Measurements from ENCODE around the gene WIPF1.
"Not testable (repeated sequence)": the region's sequence is repeated elsewhere in the genome, so short reads cannot be mapped to it uniquely, and the experiment has no call there.

WIPF1 gene

DNA sequence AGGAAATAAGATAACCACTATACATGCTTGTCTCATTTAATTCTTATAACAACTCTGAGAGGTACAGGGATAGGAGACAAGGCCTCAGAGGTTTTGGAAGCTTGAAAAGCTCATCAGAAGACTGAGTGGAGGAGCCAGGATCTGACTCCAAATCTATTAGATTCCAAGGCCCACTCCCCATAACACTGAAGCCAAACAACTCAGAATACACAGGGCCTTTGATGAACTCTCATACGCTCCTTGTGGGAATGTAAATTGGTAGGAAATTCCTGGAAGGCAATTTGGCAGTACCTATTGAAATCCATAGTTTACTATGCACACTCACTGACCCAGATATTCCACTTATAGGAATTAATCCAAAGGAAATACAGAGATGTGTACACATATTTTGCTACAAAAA, 27.9 kb downstream of the WIPF1 start:
- DNase-seq = no peak

DNA sequence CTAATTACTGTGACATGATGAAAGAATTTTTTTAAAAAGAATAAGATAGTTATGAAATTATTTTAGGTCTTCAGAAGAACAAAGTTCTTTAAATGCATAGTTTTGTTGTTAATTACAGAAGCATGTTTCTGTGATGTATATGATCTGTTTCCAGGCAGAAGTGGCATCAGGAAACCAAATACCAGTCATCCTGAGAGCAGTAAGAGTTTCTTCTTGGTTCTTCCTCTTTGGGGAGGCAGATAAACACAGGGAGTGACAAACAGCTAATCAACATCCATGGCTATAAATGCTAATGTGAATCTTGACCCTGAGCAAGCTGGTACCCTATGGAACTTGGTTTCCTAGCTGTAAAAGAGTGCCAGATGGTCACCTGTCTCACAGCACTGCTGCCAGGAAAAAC, 29.2 kb downstream of the WIPF1 start:
- DNase-seq = no peak

DNA sequence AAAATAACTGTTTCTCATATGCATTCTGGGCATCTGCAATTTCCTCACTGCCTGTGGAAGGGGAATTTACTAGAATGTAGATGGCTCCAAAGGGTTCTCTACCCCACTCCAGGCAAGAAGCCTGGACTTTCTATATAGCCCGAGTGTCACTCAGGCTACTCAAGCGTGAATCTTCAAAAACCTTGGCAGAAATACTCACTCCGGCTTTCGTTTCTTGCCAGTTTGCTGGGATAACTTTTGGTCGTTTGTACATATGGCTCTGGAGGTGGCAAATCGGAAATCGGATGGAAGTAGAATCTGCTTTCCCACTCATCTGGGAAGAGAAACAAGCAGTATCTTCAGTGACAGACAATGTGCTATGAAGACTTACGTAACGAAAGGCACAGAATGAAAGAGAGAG, 30.7 kb downstream of the WIPF1 start:
- DNase-seq = no peak

DNA sequence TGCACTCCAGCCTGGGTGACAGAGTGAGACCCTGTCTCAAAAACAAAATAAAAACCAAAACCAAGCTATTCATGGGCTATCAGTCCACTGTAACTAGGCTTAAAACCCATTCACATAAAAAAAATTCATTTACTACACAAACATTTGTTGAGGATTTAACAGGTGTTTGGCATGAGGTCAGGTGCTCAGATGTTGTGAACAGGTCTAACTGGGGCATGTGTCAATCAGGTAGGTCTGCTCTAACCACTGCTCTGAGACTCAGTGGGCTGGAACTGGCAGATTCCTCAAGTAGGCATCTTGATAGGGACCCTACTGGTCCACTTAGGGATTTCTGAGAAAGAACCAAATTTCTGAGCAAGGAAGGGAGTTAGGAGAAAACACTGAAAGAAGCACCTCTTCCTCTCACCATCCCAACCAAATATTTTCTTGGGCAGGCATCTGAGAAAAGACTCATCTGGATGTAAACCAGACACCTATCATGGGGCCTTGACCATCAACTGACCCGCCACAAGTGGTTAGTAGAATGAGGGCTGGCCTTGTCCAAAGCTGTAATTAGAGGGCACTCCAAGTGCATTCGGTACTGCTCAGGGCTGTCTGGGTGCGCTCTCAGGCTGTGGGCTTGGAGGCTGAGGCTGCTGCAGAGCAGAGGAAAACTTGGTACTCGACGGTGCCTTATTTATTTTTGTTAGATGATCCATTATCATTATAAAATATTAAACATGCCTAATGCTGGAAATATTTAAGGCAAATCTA, 33.9 kb downstream of the WIPF1 start:
- no peak for DNase-seq

- DNase-seq = no peak
Measured at GRCh38 chr2:174561972-174562370, 35.6 kb downstream of the WIPF1 start.

- no peak for DNase-seq
Measured at GRCh38 chr2:174561283-174561971, 36.2 kb downstream of the WIPF1 start.

- no peak for DNase-seq
Measured at GRCh38 chr2:174560737-174561136, 36.9 kb downstream of the WIPF1 start.

DNA sequence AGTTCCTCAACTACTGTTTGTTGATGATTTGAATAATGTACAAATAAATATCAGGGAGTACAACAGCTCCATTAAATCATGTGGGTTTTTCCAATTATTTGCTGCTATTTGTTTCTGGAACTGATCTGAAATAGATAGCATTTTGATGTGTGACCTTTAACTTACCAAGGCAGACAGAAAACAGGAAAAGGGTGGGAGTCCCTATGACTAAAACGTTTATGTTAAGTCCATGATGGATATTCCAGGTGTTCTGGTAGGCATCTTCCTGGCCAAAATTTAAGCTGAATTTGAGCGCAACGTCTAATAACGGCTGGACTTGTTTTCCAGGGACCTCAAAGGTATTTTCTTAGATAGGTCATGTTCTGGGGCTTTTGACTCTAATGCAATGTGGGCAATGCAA, 41.6 kb downstream of the WIPF1 start:
- no peak for DNase-seq

GRCh38 chr2:174554529-174555150, 43.0 kb downstream of the WIPF1 start:
- no peak for DNase-seq

GRCh38 chr2:174553811-174554493, 43.7 kb downstream of the WIPF1 start:
- DNase-seq = no peak

DNA sequence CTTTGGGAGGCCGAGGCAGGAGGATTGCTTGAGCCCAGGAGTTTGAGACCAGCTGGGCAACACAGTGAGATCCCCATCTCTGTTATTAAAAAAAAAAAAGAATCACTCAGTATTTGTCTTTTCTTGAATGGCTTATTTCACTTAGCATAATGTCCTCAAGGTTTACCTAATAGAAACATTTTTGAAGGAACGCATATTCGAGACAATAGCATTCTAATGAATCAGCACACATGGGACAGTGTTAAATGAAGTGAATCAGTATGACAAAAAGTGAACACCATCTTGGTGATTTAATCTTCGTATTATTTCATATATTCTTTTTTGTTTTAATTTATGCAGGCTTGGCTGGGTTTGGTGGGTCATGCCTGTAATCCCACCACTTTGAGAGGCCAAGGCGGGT, 44.7 kb downstream of the WIPF1 start:
- no peak for DNase-seq

DNA sequence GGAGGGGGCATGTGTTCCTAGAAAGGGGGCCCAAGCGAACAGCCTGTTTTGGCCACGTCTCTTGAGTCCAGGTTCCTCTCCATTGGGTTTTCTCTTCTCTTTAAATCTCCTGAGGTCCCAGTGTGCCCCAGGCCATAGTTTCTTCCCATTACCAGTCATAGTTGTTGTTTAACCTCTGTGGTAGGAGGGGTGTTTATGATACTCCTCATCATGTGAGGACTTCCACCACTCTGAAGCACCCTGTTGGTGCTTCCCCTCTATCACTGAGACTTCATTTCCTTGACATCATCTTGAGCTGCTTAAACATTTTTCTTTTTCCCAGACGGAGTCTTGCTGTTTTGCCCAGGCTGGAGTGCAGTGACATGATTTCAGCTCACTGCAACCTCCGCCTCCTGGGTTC, 45.9 kb downstream of the WIPF1 start:
- no peak for DNase-seq

GRCh38 chr2:174548646-174549045, 49.0 kb downstream of the WIPF1 start:
- not testable (repeated sequence) for DNase-seq

- not testable (repeated sequence) for DNase-seq
Measured at GRCh38 chr2:174548021-174548420, 49.6 kb downstream of the WIPF1 start.

GRCh38 chr2:174546519-174547506, 50.8 kb downstream of the WIPF1 start:
- no peak for DNase-seq

- DNase-seq = no peak
Measured at GRCh38 chr2:174545240-174545639, 52.4 kb downstream of the WIPF1 start.

GRCh38 chr2:174544802-174545201, 52.8 kb downstream of the WIPF1 start:
- no peak for DNase-seq

- no peak for DNase-seq
Measured at GRCh38 chr2:174544156-174544555, 53.4 kb downstream of the WIPF1 start.

- DNase-seq = no peak
Measured at GRCh38 chr2:174540893-174541292, 56.7 kb downstream of the WIPF1 start.

DNA sequence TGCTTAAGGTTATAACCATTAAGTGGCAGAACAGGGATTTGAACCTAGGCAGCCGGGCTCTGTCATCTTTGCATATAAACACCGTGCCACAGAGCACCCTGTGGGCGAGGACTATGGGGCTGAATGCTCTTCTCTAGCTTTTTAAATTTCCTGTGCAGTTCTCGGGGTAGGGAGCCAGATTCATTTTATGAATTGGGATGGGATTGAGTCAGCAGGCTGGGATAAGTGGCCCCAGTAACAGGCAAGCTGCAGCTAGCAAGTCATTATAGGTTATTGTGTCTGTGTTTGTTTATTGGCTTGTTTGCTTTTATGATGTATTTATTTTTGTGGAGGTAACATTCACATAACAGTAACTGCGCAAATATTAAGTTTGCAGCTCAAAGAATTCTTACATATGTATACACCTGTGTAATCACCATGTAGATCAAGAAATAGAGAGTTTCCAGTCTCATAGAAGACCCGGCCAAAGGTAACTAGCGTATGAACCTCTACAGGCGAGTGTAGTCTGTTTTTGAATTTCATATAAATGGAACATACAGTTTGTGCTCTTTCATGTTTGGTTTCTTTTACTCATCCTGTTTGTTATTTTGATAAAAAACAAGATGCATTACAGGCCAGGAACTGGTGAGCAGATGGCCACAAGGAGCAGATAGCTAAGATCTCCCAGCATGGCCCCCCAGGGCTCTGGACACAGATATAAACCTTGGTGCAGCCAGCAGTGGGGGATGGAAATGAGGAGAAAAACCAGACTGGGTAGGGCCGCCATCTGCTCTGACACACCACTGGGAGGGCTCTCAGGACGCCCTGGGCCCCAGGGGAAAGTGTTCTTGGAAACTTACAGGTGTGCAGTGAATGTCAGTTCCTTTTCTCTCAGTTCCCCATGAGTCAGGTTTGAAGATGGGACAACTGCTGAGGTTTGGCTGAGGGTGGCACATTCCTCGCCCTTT, 61.6 kb downstream of the WIPF1 start:
- DNase-seq = no peak

GRCh38 chr2:174535083-174535482, 62.5 kb downstream of the WIPF1 start:
- no peak for DNase-seq

Data from NCI-H226 (cell line).